ENCODE measurements around the gene TMEM272. TPM values are rescaled to one million over a fixed set of nuclear protein-coding genes. Genes with fewer than 3 reads are reported as not detected.

The TMEM272 gene
- total RNA-seq, 1 donor from 2014 or later = 0.12 TPM

DNA sequence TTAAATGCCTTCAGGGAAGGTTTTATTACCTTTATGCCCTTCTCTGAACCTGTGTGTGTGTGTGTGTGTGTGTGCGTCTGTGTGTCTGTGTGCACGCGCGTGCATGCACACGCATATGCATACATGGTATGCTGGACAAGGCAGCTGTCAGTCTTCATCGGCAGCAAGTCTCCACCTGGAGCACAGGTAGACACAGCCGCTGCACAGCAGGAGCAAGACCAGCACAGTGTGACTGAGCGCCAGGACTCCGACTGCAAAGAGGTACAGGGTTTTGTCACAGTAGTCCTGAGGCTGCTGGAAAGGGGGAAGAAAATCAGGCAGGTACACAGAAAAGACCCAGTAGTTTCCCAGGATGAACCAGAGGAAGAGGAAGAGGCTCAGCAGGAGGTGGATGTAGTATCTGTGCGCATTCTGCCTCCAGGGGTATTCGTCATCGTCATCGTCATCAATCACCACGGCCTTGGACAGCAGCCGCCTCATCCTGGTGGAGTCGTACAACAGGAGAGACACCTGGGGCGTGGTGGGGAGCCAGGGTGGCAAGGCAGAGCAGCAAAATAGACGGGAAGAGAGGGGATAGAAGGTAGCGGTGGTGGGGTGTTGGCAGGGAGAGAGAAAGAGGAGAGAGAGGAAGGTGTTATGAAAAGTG lies 28.2 kb downstream of the TMEM272 start:
- peaks cover 16% of the 10 kb centered on the region for H3K27me3 Mint-ChIP-seq (ENCODE audit: low read depth)
- H3K9me3 Mint-ChIP-seq (ENCODE audit: low read depth) = no peaks in the 10 kb centered on the region

DNA sequence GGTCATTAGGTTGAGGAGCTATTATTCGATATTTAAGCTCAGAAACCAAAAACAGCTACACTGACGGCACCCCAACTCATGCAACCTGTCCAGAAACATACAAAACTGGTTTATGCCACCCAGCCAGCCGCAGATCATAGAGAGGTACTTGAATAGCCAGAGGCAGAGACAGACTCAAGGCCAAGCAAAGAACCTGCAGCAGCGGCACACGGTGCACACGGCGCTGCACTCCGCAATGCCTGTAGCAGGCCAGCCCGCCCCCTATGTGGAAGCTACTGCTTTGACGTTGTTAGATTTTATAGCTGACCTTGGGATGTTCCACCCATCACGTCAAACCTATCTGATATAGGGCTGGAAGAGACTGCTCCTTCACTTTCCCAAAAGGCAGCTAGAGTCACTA lies 29.1 kb downstream of the TMEM272 start:
- TF ChIP-seq, protein P1, sequence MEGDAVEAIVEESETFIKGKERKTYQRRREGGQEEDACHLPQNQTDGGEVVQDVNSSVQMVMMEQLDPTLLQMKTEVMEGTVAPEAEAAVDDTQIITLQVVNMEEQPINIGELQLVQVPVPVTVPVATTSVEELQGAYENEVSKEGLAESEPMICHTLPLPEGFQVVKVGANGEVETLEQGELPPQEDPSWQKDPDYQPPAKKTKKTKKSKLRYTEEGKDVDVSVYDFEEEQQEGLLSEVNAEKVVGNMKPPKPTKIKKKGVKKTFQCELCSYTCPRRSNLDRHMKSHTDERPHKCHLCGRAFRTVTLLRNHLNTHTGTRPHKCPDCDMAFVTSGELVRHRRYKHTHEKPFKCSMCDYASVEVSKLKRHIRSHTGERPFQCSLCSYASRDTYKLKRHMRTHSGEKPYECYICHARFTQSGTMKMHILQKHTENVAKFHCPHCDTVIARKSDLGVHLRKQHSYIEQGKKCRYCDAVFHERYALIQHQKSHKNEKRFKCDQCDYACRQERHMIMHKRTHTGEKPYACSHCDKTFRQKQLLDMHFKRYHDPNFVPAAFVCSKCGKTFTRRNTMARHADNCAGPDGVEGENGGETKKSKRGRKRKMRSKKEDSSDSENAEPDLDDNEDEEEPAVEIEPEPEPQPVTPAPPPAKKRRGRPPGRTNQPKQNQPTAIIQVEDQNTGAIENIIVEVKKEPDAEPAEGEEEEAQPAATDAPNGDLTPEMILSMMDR (IDR thresholded peaks at IDR 0.05) = no peak
- Mint-ChIP-seq H3K36me3 (ENCODE audit: low read depth) (peaks cover 2% of the 10 kb centered on the region), H3K27me3 (ENCODE audit: low read depth) (peaks cover 11% of the 10 kb centered on the region), H3K4me3 (ENCODE audit: unreplicated experiment) (no peak overlapping the region), H3K4me1 (ENCODE audit: low read depth) (peaks cover 19% of the 10 kb centered on the region), H3K27ac (ENCODE audit: unreplicated experiment) (no peak overlapping the region), H3K9me3 (ENCODE audit: low read depth) (no peaks in the 10 kb centered on the region)
- DNase-seq (ENCODE audit: low spot score) = no peak

More for the DNA sequence above, 28.2 kb downstream of the TMEM272 start:
- Mint-ChIP-seq H3K4me1 (ENCODE audit: low read depth) (peaks cover 19% of the 10 kb centered on the region), H3K36me3 (ENCODE audit: low read depth) (peaks cover 2% of the 10 kb centered on the region), H3K27ac (ENCODE audit: unreplicated experiment) (no peak overlapping the region), H3K4me3 (ENCODE audit: unreplicated experiment) (no peak overlapping the region)
- TF ChIP-seq, protein P1 (IDR thresholded peaks at IDR 0.05) = no peak
- DNase-seq (ENCODE audit: low spot score) = no peak

DNA sequence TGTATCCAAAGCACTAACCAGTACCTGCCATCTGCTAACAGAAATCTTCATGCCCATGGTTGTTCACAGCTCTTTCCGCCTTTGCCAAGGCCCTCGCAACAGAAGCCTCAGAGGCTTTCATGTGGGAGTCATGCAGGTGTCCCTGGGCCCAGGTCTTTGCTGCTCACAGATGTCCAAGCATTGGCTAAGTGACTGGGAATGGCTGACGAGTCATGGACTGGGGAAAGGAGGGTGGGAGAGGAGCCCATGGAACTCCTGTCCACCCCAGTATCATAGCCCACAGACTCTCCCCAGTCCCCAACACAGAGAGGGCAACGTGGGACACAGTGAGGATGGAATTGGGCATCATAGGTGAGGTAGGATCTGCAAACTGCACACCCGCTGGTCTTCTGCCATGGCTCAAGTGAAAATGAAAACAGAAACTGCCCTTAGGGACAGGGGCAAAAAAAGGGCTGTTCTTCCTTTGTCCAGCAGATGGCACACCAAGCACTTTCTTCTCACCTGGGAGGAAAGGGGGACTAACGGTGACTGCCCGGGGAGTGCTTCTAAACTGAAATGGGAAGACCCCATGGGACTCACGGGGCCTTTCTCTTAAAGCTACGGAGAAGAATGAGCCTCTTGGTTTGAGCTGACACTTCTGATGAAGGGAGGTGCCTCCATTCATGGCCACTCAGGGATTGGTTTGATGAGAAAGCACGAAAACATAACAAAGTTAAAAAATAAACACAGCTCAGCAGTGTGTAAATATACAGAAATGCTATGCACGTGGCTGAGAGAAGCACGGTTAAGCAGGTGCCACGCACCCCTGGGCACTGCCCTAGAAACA lies 29.9 kb downstream of the TMEM272 start:
- Mint-ChIP-seq H3K27me3 (ENCODE audit: low read depth) (peaks cover 11% of the 10 kb centered on the region), H3K27ac (ENCODE audit: unreplicated experiment) (no peak overlapping the region), H3K4me1 (ENCODE audit: low read depth) (peaks cover 19% of the 10 kb centered on the region), H3K4me3 (ENCODE audit: unreplicated experiment) (no peak overlapping the region), H3K9me3 (ENCODE audit: low read depth) (no peaks in the 10 kb centered on the region), H3K36me3 (ENCODE audit: low read depth) (peaks cover 2% of the 10 kb centered on the region)
- no peak for DNase-seq (ENCODE audit: low spot score)
- TF ChIP-seq, protein P1 (IDR thresholded peaks at IDR 0.05) = peak; percentile 97

DNA sequence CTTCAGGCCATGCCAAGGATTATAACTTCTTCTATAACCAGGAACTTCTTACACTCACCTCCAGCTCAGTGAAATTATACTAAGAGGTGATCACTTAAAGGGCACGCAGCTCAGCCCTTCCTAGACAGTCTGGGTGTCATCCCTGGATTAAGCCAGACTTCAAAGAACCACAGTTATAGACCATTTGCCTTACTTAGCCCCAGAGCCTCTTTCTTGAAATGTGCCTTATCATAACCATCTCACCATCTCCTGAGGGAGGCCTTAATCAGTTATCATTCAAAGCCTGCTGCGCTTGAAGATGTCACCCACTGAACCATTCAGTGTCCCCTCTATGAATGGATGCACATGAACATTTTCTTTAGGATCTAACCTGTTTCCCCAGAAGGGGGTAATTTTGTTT lies 30.9 kb downstream of the TMEM272 start:
- no peaks in the 10 kb centered on the region for H3K9me3 Mint-ChIP-seq (ENCODE audit: low read depth)
- TF ChIP-seq, protein P1 (IDR thresholded peaks at IDR 0.05) = no peak
- no peak overlapping the region for H3K27ac Mint-ChIP-seq (ENCODE audit: unreplicated experiment)
- H3K4me3 Mint-ChIP-seq (ENCODE audit: unreplicated experiment) = no peak overlapping the region
- no peak for DNase-seq (ENCODE audit: low spot score)
- peaks cover 2% of the 10 kb centered on the region for H3K36me3 Mint-ChIP-seq (ENCODE audit: low read depth)
- peaks cover 14% of the 10 kb centered on the region for H3K4me1 Mint-ChIP-seq (ENCODE audit: low read depth)
- H3K27me3 Mint-ChIP-seq (ENCODE audit: low read depth) = peaks cover 7% of the 10 kb centered on the region

DNA sequence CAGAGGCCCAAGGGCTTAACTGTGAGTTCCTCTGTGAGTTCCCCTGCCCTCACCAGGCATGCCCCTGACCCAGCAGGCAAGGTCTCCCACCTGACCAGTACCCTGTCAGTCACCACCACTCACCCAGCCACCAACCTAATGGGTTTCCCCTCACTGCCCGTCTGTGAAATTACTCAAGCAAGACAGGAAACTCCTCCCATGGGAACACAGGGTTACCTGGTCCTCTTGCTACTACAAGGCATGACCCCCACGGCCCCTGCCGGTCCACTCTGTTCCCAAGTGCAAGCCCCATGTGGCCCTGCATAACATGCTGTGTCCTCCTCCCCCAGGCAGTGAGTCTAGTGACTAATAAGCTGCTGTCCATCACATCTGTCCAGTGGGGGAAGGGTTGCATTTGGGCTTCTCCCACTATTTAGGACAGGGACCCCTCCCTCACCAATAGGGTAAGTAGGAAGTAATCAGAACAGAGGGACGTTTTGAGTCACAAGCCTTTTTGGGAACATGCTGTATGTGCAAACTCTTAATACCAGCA lies 33.0 kb downstream of the TMEM272 start:
- H3K9me3 Mint-ChIP-seq (ENCODE audit: low read depth) = no peaks in the 10 kb centered on the region
- H3K36me3 Mint-ChIP-seq (ENCODE audit: low read depth) = peaks cover 2% of the 10 kb centered on the region
- no peak for DNase-seq (ENCODE audit: low spot score)
- H3K4me3 Mint-ChIP-seq (ENCODE audit: unreplicated experiment) = no peak overlapping the region
- TF ChIP-seq, protein P1 (IDR thresholded peaks at IDR 0.05) = no peak
- H3K4me1 Mint-ChIP-seq (ENCODE audit: low read depth) = peaks cover 9% of the 10 kb centered on the region
- no peak overlapping the region for H3K27ac Mint-ChIP-seq (ENCODE audit: unreplicated experiment)
- H3K27me3 Mint-ChIP-seq (ENCODE audit: low read depth) = peaks cover 6% of the 10 kb centered on the region
